MM.1S (cell line): ENCODE results near the gene CFAP45.

Experiments used
- DNase-seq: peaks from one replicate; pipeline ENCODE4 v3.0.0-alpha.2; 2015
- H2AFZ ChIP-seq: fragments of 300-600 bp; sonication (generic); 2 replicates; pipeline ENCODE4 v1.6.0; 2016; ENCODE audit warnings: antibody characterized with exemption, low read length
- H3F3A ChIP-seq: fragments of 300-600 bp; sonication (generic); 2 replicates; pipeline ENCODE4 v1.6.1; 2016; ENCODE audit warnings: mild to moderate bottlenecking, antibody characterized with exemption, low read length, moderate library complexity, mixed read lengths; ENCODE audit not compliant: insufficient read depth
- H3K27ac ChIP-seq: fragments of 300-600 bp; sonication (generic); 2 replicates; pipeline ENCODE4 v1.5.1; 2016; ENCODE audit warnings: mild to moderate bottlenecking, low read length
- H3K27me3 ChIP-seq: fragments of 300-600 bp; sonication (generic); replicated peaks from 2 replicates; pipeline ENCODE4 v1.6.0; 2016; ENCODE audit warnings: low read length; ENCODE audit not compliant: insufficient read depth
- H3K36me3 ChIP-seq: fragments of 300-600 bp; sonication (generic); replicated peaks from 2 replicates; pipeline ENCODE4 v1.6.1; 2016; ENCODE audit warnings: mild to moderate bottlenecking, low read length, mixed read lengths; ENCODE audit not compliant: insufficient read depth
- H3K4me1 ChIP-seq: fragments of 300-600 bp; sonication (generic); 2 replicates; pipeline ENCODE4 v1.6.1; 2016; ENCODE audit warnings: low read length, mixed read lengths
- H3K4me2 ChIP-seq: fragments of 300-600 bp; sonication (generic); 2 replicates; pipeline ENCODE4 v1.6.0; 2016; ENCODE audit warnings: low read depth, low read length
- H3K4me3 ChIP-seq: fragments of 300-600 bp; sonication (generic); 2 replicates; pipeline ENCODE4 v1.5.1; 2016; ENCODE audit warnings: low read length, mixed read lengths
- H3K79me2 ChIP-seq: fragments of 300-600 bp; sonication (generic); 2 replicates; pipeline ENCODE4 v1.6.1; 2016; ENCODE audit warnings: mixed run types, low read length, mixed read lengths
- H3K9ac ChIP-seq: fragments of 300-600 bp; sonication (generic); 2 replicates; pipeline ENCODE4 v1.6.1; 2016; ENCODE audit warnings: low read length, mixed read lengths
- H3K9me2 ChIP-seq: fragments of 300-600 bp; sonication (generic); replicated peaks from 2 replicates; pipeline ENCODE4 v1.6.1; 2016; ENCODE audit warnings: mild to moderate bottlenecking, low read length, mixed read lengths; ENCODE audit not compliant: insufficient read depth
- H3K9me3 ChIP-seq: fragments of 300-600 bp; sonication (generic); replicated peaks from 2 replicates; pipeline ENCODE4 v1.6.1; 2016; ENCODE audit warnings: mild to moderate bottlenecking, low read length, mixed read lengths; ENCODE audit not compliant: insufficient read depth
- H4K20me1 ChIP-seq: fragments of 300-600 bp; sonication (generic); 2 replicates; pipeline ENCODE4 v1.6.1; 2016; ENCODE audit warnings: mild to moderate bottlenecking, low read length, moderate library complexity, mixed read lengths; ENCODE audit not compliant: insufficient read depth
- EZH2 ChIP-seq: fragments of 300-600 bp; sonication (generic); optimal IDR thresholded peaks from 2 replicates; pipeline ENCODE3; 2017; ENCODE audit warnings: low read depth, mild to moderate bottlenecking, antibody characterized with exemption, low read length, mixed read lengths
- EZH2phosphoT487 ChIP-seq: fragments of 300-600 bp; sonication (generic); IDR thresholded peaks from 2 replicates; pipeline ENCODE4 v1.6.1; 2018; ENCODE audit warnings: antibody characterized with exemption, low read length
- TF ChIP-seq, protein P1 (sequence below): fragments of 300-600 bp; sonication (generic); IDR thresholded peaks from 2 replicates; pipeline ENCODE4 v1.5.1; 2016; ENCODE audit warnings: antibody characterized with exemption, low read length, mixed read lengths

CFAP45 gene

DNA sequence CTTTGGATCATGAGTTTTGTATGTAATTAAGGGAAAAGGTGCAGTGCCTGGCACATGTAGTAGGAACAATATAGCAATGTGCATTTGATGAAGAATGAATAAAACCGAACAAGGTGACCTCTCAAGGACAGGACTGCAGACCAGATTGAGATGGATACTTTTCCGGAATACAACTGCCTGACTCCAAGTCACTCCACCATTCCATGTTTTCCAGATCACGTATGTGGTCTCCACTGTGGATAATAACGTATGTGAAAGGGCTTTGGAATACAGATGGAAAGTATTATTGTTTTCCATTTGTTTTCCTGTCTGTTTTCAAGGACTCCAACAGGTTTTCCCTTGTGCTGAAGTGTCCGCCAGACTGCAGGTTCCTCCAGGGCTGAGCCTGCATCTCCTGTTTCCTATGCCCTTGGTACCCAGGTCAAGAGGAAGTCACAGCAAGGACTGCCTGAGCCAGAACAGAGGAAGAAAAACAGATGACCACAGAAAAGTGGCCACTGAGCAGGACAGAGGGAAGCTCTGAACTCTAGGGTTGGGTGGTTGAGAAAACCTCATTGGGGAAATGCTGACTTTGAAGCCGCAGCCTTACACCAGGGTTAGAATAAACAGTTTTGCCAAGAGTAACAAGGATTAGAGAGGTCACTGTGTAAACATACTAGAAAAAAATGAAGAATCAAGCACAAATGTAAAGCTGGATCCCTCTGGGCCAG lies 4.0 kb downstream of the CFAP45 start:
- TF ChIP-seq, protein P1, sequence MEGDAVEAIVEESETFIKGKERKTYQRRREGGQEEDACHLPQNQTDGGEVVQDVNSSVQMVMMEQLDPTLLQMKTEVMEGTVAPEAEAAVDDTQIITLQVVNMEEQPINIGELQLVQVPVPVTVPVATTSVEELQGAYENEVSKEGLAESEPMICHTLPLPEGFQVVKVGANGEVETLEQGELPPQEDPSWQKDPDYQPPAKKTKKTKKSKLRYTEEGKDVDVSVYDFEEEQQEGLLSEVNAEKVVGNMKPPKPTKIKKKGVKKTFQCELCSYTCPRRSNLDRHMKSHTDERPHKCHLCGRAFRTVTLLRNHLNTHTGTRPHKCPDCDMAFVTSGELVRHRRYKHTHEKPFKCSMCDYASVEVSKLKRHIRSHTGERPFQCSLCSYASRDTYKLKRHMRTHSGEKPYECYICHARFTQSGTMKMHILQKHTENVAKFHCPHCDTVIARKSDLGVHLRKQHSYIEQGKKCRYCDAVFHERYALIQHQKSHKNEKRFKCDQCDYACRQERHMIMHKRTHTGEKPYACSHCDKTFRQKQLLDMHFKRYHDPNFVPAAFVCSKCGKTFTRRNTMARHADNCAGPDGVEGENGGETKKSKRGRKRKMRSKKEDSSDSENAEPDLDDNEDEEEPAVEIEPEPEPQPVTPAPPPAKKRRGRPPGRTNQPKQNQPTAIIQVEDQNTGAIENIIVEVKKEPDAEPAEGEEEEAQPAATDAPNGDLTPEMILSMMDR = no peak
- TF ChIP-seq EZH2 (no peak), EZH2phosphoT487 (no peak)
- Histone ChIP-seq H3K9ac (no peak overlapping the region), H3F3A (no peaks in the 10 kb centered on the region), H3K9me2 (no peaks in the 10 kb centered on the region), H3K9me3 (no peaks in the 10 kb centered on the region), H3K36me3 (no peaks in the 10 kb centered on the region), H3K4me3 (no peak overlapping the region), H3K4me1 (peaks cover 5% of the 10 kb centered on the region; the same call in 1 of the 2 replicates), H4K20me1 (no peaks in the 10 kb centered on the region), H3K27me3 (no peaks in the 10 kb centered on the region), H3K79me2 (no peaks in the 10 kb centered on the region), H3K27ac (no peak overlapping the region), H2AFZ (no peak overlapping the region), H3K4me2 (no peak overlapping the region)
- no peak for DNase-seq

DNA sequence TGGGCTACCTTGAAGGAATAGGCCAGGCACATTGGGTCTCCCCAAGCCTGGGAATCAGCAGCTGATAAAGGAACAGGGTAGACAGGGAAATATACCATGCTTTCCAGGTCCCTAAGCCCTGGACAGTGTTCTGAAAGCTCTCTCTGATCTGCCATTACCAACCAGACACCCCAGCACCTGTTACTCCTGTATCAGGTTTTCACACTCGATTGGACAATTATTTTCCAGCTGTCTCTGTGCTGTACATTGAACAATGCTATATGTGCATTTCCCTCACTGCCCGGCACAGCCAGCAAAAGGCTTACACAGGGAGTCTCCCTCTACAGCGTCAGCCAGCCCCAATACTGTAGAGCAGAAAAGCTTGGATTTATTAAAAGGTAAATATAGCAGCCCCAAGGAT lies 4.7 kb downstream of the CFAP45 start:
- no peak overlapping the region for H3K9ac ChIP-seq
- H3K79me2 ChIP-seq = no peaks in the 10 kb centered on the region
- H3K36me3 ChIP-seq = no peaks in the 10 kb centered on the region
- H3F3A ChIP-seq = 0 out of 2 replicates have a peak, but pooled peaks cover 2% of the 10 kb centered on the region
- H2AFZ ChIP-seq = no peak overlapping the region
- H3K4me1 ChIP-seq = peaks cover 9% of the 10 kb centered on the region
- H4K20me1 ChIP-seq = no peaks in the 10 kb centered on the region
- DNase-seq = no peak
- H3K9me3 ChIP-seq = no peaks in the 10 kb centered on the region
- TF ChIP-seq, protein P1 = no peak
- TF ChIP-seq EZH2phosphoT487 (no peak), EZH2 (no peak)
- no peak overlapping the region for H3K27ac ChIP-seq
- H3K9me2 ChIP-seq = no peaks in the 10 kb centered on the region
- H3K4me2 ChIP-seq = no peak overlapping the region
- H3K27me3 ChIP-seq = no peaks in the 10 kb centered on the region
- no peak overlapping the region for H3K4me3 ChIP-seq

DNA sequence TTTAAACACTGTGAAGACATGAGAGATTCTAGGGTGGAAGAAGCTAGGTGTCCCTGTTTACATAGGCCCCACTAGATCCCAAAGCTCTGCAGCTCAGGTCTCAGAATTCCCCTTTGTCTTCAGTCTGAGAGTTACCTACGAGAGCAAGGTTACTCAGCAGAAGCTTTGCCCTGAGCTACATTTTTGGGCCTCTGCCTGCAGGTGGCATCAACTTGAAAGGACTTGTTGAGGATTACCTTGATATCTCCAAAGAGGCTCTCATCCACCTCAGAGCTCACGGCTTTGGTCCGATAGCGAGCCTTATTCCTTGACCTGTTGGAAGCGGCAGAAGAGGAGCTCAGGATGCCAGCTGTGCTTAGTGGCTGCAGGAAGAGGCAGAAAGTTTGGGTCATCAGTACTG lies 7.0 kb downstream of the CFAP45 start:
- H3K4me2 ChIP-seq = no peak overlapping the region
- no peak overlapping the region for H3K4me3 ChIP-seq
- no peaks in the 10 kb centered on the region for H3K27me3 ChIP-seq
- no peaks in the 10 kb centered on the region for H4K20me1 ChIP-seq
- H3F3A ChIP-seq = peaks cover 8% of the 10 kb centered on the region; the same call in 1 of the 2 replicates
- H3K36me3 ChIP-seq = no peaks in the 10 kb centered on the region
- no peak overlapping the region for H3K9ac ChIP-seq
- no peaks in the 10 kb centered on the region for H3K9me3 ChIP-seq
- H3K4me1 ChIP-seq = peaks cover 31% of the 10 kb centered on the region
- H3K79me2 ChIP-seq = no peaks in the 10 kb centered on the region
- no peaks in the 10 kb centered on the region for H3K9me2 ChIP-seq
- H3K27ac ChIP-seq = no peak overlapping the region
- no peak overlapping the region for H2AFZ ChIP-seq
- DNase-seq = no peak
- TF ChIP-seq, protein P1 = no peak
- TF ChIP-seq EZH2phosphoT487 = no peak
- no peak for TF ChIP-seq EZH2
